Inflammatory macrophage treated with lipopolysaccharide for 4 hours (primary cell): ENCODE measurements around the gene RNU1-4.
"Not testable (repeated sequence)": the region's sequence is repeated elsewhere in the genome, so short reads cannot be mapped to it uniquely, and the experiment has no call there.

ENCODE experiments used
- DNase-seq: peaks from one replicate; pipeline ENCODE4 v3.0.0-alpha.2; 2020

Gene RNU1-4

DNA sequence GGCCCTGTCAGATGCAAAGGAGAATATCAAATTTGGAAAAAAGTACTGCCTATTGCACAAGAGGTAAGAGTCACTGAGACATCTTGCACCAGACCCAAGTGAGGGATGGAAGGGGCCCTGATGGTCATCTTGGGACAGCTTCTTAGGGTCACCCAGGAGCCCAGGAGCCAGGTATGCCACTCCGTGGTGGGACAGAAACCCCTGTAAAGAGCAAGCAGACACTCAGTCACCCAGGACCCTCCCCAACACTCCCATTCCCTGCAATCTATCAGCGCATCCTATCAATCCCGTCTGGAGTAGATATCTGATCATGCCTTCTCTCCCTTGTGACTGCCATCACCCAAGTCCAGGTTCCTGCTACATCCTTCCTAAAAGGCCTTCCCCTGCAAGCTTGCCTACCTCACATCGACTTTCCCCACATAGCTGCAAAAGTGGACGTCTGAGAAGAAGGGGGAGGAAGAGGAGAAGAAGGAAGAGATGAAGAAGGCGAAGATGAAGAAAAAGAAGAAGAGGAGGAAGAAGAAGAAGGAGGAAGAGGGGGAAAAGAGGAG, 30.7 kb downstream of the RNU1-4 start:
- DNase-seq: not testable (repeated sequence)

DNA sequence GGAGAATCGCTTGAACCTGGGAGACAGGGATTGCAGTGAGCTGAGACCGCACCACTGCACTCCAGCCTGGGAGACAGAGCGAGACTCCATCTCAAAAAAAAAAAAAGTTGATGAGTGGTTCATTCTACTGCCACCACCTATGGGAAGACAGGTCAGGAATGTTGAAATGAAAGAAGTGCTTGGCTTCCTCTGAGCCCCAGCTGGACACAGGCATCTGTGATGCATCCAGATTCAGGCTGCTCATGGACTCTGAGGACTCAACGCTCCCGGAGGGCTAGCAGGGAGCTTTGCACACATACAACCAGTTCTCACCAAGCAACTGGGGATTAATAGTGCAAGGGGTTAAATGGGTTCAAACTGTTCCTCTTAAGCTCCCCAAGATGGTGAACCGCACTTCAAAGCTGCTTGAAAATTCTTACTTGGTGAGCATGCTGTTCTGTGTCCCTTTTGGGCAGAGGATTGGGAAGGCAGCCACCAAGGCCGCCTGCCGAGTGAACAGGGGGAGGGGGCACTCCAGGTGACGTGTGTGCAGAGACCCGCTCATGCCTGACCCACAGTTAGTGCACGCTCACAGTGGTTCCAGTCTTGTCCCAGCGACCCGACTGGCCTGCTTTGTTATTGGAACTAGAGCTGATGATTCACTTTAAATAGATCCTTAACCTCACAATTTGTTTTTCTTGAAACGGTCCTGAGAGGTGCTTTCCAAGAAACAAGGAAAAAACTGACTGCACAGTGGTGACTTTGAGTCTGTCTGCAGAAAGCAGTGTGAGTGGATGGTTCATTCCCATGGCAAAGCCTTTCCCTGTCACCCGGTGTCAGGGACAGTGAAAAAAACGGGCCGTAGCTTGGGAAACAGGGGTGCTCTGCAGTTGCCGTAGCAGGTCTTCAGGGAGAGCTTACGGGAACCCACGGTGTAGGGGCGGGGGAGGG, 32.2 kb downstream of the RNU1-4 start:
- DNase-seq: not testable (repeated sequence)

DNA sequence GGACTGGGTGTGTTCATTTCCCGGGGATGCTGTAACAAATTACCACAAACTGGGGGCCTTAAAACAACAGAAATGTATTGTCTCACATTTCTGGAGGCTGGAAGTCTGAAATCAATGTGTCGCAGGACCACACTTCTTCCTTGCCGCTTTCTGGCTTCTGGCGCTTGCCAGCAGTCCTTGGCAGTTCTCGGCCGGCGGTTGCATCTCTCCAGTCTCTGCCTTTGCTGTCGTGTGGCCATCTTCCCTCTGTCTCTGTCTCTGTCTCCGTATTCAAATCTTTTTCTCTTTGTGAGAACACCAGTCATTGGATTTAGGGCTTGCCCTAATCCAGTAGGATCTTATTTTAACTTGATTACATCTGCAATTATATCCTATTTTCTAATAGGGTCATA, 32.9 kb downstream of the RNU1-4 start:
- DNase-seq: not testable (repeated sequence)

DNA sequence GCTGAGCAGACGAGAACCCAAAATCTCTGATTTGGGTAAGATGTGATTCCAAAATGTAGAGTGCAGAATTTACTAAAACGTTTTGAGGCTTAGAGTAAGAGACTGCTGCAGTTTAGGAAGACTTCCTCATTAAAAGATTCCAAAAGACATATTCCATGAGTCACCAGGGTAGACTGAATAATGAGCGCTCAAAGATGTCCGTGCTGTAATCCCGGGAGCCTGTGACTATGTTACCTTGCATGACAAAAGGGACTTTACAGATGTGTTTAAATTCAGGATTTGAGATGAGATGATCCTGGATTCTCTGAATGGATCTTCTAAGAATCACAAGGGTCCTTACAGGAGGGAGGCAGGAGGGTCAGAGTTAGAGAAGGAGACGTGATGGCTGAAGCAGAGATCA, 33.4 kb downstream of the RNU1-4 start:
- not testable (repeated sequence) for DNase-seq

DNA sequence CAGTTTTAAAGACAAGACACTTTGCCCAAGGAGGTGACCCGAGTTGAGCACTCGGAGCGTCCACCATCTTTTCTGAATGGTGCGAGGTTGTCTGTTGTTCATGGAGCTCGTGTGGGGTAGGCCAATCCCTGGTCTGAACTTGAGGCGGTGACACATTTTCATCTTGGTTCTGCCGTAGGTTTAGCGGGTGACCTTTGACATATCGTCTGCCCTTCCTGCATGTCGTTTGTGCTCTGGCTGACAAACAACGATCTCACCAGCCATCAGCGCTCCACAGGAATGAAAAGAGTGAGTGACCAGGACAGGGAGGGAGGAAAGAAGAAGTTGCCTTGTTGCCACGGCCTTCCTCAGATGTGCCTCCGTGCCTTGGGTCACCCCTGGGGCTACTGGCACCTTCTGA, 34.5 kb downstream of the RNU1-4 start:
- DNase-seq: not testable (repeated sequence)

DNA sequence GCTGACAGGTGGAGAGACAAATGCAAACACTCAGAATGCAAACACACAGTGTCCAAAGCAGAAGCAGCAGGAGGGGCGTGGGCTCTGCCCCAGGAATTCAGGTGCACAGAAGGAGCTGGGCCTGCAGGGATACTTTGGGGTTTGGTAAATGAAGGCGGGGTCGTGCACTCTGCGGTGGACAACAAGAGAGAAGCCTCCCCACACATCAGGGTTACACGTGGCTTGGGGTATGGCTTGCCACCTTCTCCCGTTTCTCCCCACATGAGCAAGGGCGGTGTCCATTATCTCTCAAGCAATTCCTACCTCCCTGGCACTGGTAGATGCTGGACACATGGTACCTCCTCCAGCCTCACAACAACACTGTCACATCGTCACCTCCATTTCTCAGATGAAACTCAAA, 35.0 kb downstream of the RNU1-4 start:
- not testable (repeated sequence) for DNase-seq

DNA sequence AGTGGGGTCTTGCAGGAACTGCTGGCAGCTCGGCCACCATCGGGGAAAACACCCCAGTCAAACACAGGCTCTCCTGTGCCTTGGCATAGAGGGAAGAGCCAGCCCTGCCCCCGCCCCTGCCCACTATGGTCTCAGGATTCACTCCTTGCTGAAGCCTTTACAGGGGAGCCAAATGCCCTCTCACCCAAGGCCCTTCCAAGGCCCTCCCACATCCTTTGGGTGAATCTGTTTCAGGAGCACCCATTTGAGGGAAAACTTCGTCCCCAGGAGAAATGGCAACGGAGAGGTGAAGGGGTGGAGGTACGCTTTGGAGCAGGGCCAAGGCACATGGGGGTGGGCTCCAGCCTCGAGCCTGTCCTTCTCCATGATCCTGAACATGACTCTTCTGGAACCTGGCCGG, 35.9 kb downstream of the RNU1-4 start:
- not testable (repeated sequence) for DNase-seq

DNA sequence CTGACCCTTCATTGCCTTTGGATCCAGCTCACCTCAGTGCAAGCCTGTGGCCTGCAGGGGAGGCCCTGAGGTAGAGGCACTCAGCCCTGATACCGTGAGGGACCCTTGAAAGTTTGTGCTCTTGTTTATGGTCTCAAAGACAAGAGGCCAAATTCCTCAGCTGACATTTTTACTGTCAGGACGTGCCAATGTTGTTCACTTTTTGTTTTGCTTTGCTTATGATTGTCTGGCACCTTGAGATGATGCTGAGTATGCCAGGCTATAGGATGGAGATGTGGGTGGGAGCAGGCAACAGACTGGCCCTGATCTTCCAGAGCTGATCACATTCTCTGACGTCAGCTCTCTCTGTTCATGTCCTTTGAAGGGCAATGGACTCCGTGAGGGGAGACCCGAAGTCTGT, 36.5 kb downstream of the RNU1-4 start:
- DNase-seq: not testable (repeated sequence)

DNA sequence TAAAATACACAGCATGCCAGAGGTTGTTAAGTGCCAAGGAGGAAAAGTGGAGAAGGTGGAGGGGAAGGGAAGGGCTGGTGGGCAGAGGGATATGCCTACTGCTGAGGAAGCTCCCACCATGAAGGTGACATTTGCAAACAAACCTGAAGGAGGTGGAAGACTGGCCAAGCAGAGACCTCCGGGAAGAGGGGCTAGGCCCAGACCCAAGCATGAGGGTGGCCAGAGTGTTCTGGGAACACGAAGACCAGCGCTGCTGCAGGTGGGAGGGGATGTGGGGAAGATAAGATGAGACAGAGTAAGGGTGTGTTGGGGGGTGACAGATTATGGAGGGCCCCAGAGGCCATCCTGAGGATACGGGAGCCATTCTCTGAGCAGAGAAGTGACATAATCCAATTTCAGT, 37.5 kb downstream of the RNU1-4 start:
- DNase-seq: not testable (repeated sequence)

DNA sequence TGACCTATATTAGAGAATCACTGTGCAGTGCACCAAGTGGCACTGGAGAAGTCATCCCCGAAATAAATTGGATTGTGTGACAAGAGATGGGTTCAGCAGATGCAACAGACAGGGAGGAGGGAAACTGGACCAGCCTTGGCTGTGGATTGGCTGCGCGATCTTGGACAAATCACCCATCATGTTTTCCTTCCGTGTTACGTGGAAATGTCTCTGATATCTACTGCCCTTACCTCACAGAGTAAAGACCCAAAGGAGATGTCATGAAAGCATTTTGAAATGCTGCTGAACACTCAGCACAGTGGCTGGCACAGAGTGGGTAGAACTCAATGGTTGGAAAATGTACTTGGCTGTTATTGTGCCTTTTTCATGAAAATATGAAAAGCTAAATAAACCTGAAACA, 39.2 kb downstream of the RNU1-4 start:
- DNase-seq: not testable (repeated sequence)

DNA sequence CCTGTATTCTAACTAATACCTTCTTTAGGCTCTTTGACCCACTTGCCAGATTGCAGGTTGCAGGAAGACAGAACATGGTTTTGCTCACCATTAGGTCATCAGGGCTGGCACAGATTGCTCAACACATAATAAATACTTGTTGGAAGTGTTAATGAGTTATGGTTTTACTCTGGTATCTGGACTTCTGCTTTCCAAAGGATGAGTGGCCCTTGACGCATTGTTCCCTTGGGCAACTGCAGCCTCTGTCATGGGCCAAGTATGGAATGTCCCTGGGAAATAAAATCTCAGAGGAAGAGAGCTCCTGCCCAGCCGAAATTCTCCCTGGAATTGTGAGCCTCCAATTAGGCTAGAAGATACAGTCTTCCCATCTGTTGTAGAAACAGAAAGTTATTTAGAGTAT, 40.7 kb downstream of the RNU1-4 start:
- DNase-seq: not testable (repeated sequence)

DNA sequence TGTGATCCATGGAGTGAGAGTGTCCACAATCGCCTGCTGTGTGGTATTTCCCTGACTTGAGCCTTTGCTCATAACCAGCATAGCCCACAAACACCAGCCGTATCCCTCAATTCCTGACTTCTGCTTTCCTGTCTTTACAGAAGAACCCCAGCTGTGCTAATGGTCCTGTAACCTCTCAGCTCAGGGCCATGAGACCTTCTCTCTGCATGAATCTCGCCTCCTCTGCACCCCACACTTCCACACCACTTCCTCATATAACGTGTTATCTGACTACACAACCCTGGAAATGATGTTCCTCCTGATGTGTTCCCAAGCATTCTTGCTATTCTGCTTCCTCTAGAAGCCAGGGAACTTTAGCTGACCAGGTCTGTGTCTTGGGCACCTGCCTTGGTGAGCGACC, 41.3 kb downstream of the RNU1-4 start:
- peak; percentile 56 for DNase-seq

DNA sequence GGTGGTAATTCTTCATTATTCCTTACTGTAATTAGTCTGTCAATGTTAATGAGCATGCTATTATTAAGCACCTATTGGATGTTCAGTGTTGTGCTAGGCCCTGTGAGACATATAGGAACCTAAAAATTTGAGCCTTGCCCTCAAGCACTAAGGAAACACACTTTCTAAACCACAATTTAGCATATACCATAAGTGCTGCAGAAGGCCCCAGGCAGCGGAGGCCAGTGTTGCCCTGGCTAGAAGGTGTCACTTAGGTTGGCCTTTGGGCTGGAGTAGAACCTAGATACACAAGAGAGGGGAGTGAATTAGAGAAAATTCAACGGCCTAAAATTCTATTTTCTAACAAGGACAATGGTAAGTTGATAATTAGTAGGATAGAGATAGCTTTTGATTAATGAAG, 44.6 kb downstream of the RNU1-4 start:
- DNase-seq: not testable (repeated sequence)

DNA sequence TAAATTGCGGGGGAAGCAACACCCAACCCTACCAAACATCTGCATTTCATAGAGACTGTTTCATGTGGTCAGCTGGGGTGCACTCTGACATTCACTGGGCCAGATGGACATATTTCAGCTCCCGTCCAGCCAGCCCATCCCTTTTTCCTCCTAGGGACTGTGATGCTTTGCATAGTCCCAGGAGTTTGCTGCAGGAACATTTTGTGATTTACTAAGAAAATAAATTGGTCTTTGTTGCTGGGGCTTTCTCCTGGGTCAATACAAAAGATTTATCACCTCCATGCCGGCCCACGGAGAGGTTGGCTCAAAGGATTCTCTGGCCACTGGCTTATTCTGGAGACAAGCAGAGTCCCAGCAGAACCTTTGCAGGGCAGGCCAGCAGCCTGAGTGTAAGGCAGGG, 46.0 kb downstream of the RNU1-4 start:
- DNase-seq: not testable (repeated sequence)

DNA sequence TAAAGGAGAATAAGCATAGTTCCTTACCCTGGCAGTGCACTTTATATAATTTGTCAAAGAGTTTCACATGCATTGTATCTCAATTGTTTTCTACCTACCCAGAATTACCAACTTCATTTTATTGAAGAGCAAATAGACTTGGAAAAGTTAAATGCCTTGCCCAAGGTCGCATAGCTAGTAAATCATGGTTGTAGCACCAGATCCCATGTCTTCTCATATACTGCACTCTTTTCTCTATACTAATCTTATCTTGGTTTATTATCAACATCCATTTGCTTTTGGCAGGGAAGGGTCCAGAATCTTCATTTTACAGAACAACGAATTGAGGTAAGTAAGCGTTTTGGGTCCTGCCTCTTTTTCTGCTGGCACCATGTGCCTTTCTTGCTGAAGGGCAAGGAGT, 46.9 kb downstream of the RNU1-4 start:
- DNase-seq: not testable (repeated sequence)

DNA sequence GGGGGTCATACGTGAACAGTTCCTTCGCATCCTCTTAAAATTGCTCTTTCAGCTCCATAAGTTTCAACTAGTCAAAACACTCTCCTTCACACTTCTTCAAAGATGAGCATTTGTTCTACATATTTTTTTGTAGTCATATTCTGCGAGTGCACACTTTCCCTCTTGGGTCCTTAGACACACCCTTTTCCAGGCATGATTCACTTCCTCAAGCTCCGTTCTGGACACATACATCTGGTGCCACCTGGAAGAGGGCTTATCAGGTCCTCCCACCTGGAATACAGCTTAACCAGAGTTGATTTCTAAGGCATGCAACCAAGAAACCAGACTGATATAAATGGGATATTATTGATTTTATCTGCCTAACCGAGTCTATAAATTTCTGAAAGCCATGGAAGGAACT, 47.4 kb downstream of the RNU1-4 start:
- not testable (repeated sequence) for DNase-seq
